Measurements from ENCODE around the gene CXCR3.

GRCh38 chrX:71617742-71618141 lies 569 bp downstream of the CXCR3 start:
- no peak for TF ChIP-seq CTCF (IDR thresholded peaks at IDR 0.05)
- TF ChIP-seq POLR2A (IDR thresholded peaks at IDR 0.05), result no peak

Measured in ovary (tissue), 3 donors.